ENCODE data around the gene ZBTB7B.

The ZBTB7B gene

GRCh38 chr1:155063550-155064110 is 61.0 kb downstream of the ZBTB7B start, which contains the start of gene EFNA4:
Gene EFNA4 (plus strand): TSS chr1:155063740. CDS start chr1:155063824, 84 bp downstream.
- DNase-seq, result peak; percentile 61

GRCh38 chr1:155064111-155064831 is 61.7 kb downstream of the ZBTB7B start:
- DNase-seq, result no peak

- no peak for DNase-seq
Observed at GRCh38 chr1:155064832-155065429, 62.3 kb downstream of the ZBTB7B start.

- no peak for DNase-seq
Observed at GRCh38 chr1:155066777-155067176, 64.2 kb downstream of the ZBTB7B start.
